B cell (primary cell): ENCODE data around the gene CLDN20.

Experiments used
- EZH2 ChIP-seq: IDR thresholded peaks from 2 replicates; pipeline ENCODE4 v1.6.1; 2012; ENCODE audit warnings: borderline replicate concordance, low read depth, mild to moderate bottlenecking, moderate library complexity, low read length; ENCODE audit not compliant: insufficient read depth, poor library complexity, severe bottlenecking
- TF ChIP-seq, protein P1 (sequence below): fragments of 200-600 bp; IDR thresholded peaks from one replicate; pipeline ENCODE4 v1.8.0; 2022; ENCODE audit warnings: antibody characterized with exemption, mild to moderate bottlenecking

DNA sequence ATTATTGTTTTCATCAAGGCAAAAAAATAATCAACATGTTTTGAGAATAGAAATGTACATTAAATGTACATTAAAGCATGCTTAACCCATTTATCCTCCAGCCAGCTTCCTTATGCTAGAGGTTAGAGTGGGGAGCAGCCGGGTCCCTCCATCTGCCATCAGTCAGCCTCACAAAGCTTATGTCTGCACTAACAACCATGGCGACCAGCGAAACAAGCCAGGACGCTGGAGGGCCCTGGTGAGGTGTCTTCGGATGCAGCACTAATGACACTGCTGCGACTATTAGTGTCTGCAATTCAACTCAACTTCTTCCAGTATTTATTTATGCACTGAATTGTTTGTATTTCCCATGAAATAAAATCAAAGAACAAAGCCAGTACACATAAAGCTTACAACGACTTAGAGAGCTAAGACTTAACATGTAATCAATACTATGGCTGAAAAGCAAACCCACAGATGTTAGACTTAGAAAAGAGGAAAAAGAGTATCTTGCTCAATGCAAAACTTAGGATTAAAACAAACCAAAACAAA lies 6.8 kb downstream of the CLDN20 start:
- TF ChIP-seq, protein P1, sequence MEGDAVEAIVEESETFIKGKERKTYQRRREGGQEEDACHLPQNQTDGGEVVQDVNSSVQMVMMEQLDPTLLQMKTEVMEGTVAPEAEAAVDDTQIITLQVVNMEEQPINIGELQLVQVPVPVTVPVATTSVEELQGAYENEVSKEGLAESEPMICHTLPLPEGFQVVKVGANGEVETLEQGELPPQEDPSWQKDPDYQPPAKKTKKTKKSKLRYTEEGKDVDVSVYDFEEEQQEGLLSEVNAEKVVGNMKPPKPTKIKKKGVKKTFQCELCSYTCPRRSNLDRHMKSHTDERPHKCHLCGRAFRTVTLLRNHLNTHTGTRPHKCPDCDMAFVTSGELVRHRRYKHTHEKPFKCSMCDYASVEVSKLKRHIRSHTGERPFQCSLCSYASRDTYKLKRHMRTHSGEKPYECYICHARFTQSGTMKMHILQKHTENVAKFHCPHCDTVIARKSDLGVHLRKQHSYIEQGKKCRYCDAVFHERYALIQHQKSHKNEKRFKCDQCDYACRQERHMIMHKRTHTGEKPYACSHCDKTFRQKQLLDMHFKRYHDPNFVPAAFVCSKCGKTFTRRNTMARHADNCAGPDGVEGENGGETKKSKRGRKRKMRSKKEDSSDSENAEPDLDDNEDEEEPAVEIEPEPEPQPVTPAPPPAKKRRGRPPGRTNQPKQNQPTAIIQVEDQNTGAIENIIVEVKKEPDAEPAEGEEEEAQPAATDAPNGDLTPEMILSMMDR = no peak
- TF ChIP-seq EZH2 = no peak
